ENCODE results near the gene MYO16.

The MYO16 gene

DNA sequence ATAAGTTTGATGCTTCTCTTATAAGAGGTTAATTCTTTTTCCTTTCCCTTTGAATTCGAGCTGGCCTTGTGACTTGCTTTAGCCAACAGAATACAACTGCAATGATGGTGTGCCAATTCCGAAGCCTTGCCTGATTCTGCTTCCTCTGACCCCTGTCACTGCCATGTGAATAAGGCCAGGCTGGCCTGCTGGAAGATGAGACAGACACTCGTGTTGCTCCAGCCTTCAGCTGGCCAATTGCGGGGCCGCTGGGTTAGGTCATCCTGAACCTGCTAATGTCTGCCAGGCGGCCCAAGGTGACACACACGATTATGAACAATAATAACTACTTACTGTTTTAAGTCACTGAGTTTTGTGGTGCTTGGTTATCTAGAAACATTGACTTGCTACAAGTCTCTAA, 352.0 kb downstream of the MYO16 start:
- Histone ChIP-seq H3K9me3 (ENCODE audit: control insufficient read depth, low read length) (no peaks in the 10 kb centered on the region), H3K27ac (ENCODE audit: low read length, poor library complexity, severe bottlenecking) (no peak overlapping the region), H4K8ac (ENCODE audit: low read length) (no peak overlapping the region), H3K4me1 (ENCODE audit: control insufficient read depth, insufficient read depth, low read depth, low read length) (no peaks in the 10 kb centered on the region), H3K23ac (ENCODE audit: low read length in 2 of 2) (peak overlapping the region in 1 of 2 experiments; percentile 83), H3K36me3 (ENCODE audit: control insufficient read depth in 1 of 2, insufficient read depth in 2 of 2, low read depth in 1 of 2, low read length in 2 of 2) (no peaks in the 10 kb centered on the region), H2BK15ac (ENCODE audit: low read depth, poor library complexity, severe bottlenecking) (no peak overlapping the region), H3K4ac (ENCODE audit: low read depth in 1 of 2, low read length in 2 of 2) (no peak overlapping the region), H3K9ac (ENCODE audit: low read length) (no peak overlapping the region), H3K4me2 (ENCODE audit: low read length, poor library complexity, severe bottlenecking) (no peak overlapping the region), H2AFZ (ENCODE audit: low read depth, low read length) (no peak overlapping the region), H2BK12ac (ENCODE audit: low read length in 2 of 2) (peak overlapping the region in 1 of 2 experiments; percentile 71), H2AK5ac (ENCODE audit: low read length, severe bottlenecking) (no peak overlapping the region), H3K18ac (ENCODE audit: low read depth in 1 of 2, low read length in 2 of 2) (no peak overlapping the region), H4K91ac (ENCODE audit: low read length) (no peak overlapping the region), H3K4me3 (ENCODE audit: insufficient read depth in 1 of 2, low read depth in 1 of 2, low read length in 2 of 2) (no peak overlapping the region), H3K79me1 (replicated peaks; ENCODE audit: low read length, poor library complexity, severe bottlenecking) (no peaks in the 10 kb centered on the region), H2BK120ac (ENCODE audit: low read depth, low read length) (no peak overlapping the region), H3K27me3 (ENCODE audit: control insufficient read depth in 1 of 2, insufficient read depth in 1 of 2, low read length in 2 of 2) (no peaks in the 10 kb centered on the region), H3K14ac (ENCODE audit: low read length in 2 of 2) (no peak overlapping the region), H2BK5ac (ENCODE audit: low read depth, low read length, poor library complexity, severe bottlenecking) (no peak overlapping the region)
- WGBS: 89% methylated on average over 5 of the region's 7 CpGs
- DNase-seq: no peak

DNA sequence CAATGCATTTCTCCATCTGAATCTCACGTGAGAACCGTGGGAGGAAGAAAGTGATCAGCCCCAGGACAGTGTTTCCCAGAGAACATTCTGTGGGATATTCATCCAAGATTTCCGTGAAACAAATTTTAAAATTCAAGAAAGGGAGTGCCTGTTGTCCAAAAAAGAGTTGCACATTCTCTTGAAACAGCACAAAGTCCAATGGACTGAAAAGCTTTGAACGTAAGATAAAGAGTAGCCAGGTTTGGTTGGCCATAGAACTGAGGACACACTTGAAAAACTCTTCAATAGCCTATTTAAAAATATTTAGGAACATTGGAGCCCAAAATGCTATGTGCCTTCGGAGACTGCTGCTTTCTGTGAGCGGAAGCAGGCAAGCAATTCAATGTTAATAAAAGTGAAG, 353.9 kb downstream of the MYO16 start:
- Histone ChIP-seq H3K18ac (ENCODE audit: low read depth in 1 of 2, low read length in 2 of 2) (no peak overlapping the region), H2BK12ac (ENCODE audit: low read length in 2 of 2) (no peak overlapping the region), H4K8ac (ENCODE audit: low read length) (no peak overlapping the region), H2BK5ac (ENCODE audit: low read depth, low read length, poor library complexity, severe bottlenecking) (no peak overlapping the region), H3K4ac (ENCODE audit: low read depth in 1 of 2, low read length in 2 of 2) (no peak overlapping the region), H3K4me1 (ENCODE audit: control insufficient read depth, insufficient read depth, low read depth, low read length) (no peaks in the 10 kb centered on the region), H3K79me1 (replicated peaks; ENCODE audit: low read length, poor library complexity, severe bottlenecking) (no peaks in the 10 kb centered on the region), H3K4me3 (ENCODE audit: insufficient read depth in 1 of 2, low read depth in 1 of 2, low read length in 2 of 2) (no peak overlapping the region), H3K9ac (ENCODE audit: low read length) (no peak overlapping the region), H2AK5ac (ENCODE audit: low read length, severe bottlenecking) (no peak overlapping the region), H2AFZ (ENCODE audit: low read depth, low read length) (no peak overlapping the region), H3K36me3 (ENCODE audit: control insufficient read depth in 1 of 2, insufficient read depth in 2 of 2, low read depth in 1 of 2, low read length in 2 of 2) (no peaks in the 10 kb centered on the region), H3K4me2 (ENCODE audit: low read length, poor library complexity, severe bottlenecking) (no peak overlapping the region), H4K91ac (ENCODE audit: low read length) (no peak overlapping the region), H3K27me3 (ENCODE audit: control insufficient read depth in 1 of 2, insufficient read depth in 1 of 2, low read length in 2 of 2) (no peaks in the 10 kb centered on the region), H3K14ac (ENCODE audit: low read length in 2 of 2) (no peak overlapping the region), H2BK120ac (ENCODE audit: low read depth, low read length) (no peak overlapping the region), H3K9me3 (ENCODE audit: control insufficient read depth, low read length) (no peaks in the 10 kb centered on the region), H3K23ac (ENCODE audit: low read length in 2 of 2) (no peak overlapping the region), H2BK15ac (ENCODE audit: low read depth, poor library complexity, severe bottlenecking) (no peak overlapping the region), H3K27ac (ENCODE audit: low read length, poor library complexity, severe bottlenecking) (no peak overlapping the region)
- DNase-seq: no peak
- 94% methylated on average over 6 of the region's 6 CpGs for WGBS

DNA sequence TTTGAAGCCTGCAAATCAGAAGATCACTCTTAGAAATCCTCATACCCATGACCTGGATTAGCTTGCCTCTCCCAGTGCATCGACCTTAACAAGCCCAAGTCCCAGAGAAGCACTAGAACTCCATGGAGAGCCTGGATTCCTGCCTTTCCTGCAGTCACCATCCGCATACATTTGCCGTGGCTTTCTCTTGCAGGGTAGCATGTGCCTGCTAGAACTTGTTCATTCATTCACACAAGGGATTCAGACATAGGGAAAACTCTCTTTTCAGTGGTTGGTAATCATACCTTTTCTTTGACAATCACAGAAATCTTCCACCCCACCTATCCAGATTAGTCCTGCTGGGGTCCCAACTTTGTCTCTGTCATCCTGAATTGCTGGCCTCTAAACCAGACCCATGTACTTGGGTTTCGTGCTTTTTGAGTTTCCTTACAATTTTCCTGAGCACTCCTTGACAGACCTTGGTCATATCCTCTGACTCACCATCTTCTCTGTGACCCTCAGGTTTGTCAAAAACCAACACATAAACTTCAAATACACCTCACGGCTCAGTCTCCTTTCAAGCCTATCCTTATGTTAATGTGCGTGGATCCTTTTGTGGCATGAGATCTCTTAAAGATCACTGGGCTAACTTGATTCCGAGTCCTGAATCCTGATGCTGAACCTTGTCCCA, 355.0 kb downstream of the MYO16 start:
- H3K36me3 ChIP-seq (ENCODE audit: control insufficient read depth in 1 of 2, insufficient read depth in 2 of 2, low read depth in 1 of 2, low read length in 2 of 2): no peaks in the 10 kb centered on the region
- no peak overlapping the region for H2AFZ ChIP-seq (ENCODE audit: low read depth, low read length)
- no peaks in the 10 kb centered on the region for H3K9me3 ChIP-seq (ENCODE audit: control insufficient read depth, low read length)
- no peak overlapping the region for H3K4me3 ChIP-seq (ENCODE audit: insufficient read depth in 1 of 2, low read depth in 1 of 2, low read length in 2 of 2)
- H2BK120ac ChIP-seq (ENCODE audit: low read depth, low read length): no peak overlapping the region
- no peak overlapping the region for H4K8ac ChIP-seq (ENCODE audit: low read length)
- no peak overlapping the region for H3K18ac ChIP-seq (ENCODE audit: low read depth in 1 of 2, low read length in 2 of 2)
- H3K4me1 ChIP-seq (ENCODE audit: control insufficient read depth, insufficient read depth, low read depth, low read length): no peaks in the 10 kb centered on the region
- H3K79me1 ChIP-seq (replicated peaks; ENCODE audit: low read length, poor library complexity, severe bottlenecking): no peaks in the 10 kb centered on the region
- no peak overlapping the region for H4K91ac ChIP-seq (ENCODE audit: low read length)
- no peak overlapping the region for H3K27ac ChIP-seq (ENCODE audit: low read length, poor library complexity, severe bottlenecking)
- no peak overlapping the region for H2BK5ac ChIP-seq (ENCODE audit: low read depth, low read length, poor library complexity, severe bottlenecking)
- H3K9ac ChIP-seq (ENCODE audit: low read length): no peak overlapping the region
- no peak overlapping the region for H2BK12ac ChIP-seq (ENCODE audit: low read length in 2 of 2)
- no peak for DNase-seq
- H2BK15ac ChIP-seq (ENCODE audit: low read depth, poor library complexity, severe bottlenecking): no peak overlapping the region
- no peak overlapping the region for H3K23ac ChIP-seq (ENCODE audit: low read length in 2 of 2)
- WGBS: 93% methylated on average over 7 of the region's 7 CpGs
- no peak overlapping the region for H3K4ac ChIP-seq (ENCODE audit: low read depth in 1 of 2, low read length in 2 of 2)
- H3K27me3 ChIP-seq (ENCODE audit: control insufficient read depth in 1 of 2, insufficient read depth in 1 of 2, low read length in 2 of 2): no peaks in the 10 kb centered on the region
- no peak overlapping the region for H3K14ac ChIP-seq (ENCODE audit: low read length in 2 of 2)
- no peak overlapping the region for H3K4me2 ChIP-seq (ENCODE audit: low read length, poor library complexity, severe bottlenecking)
- H2AK5ac ChIP-seq (ENCODE audit: low read length, severe bottlenecking): no peak overlapping the region

DNA sequence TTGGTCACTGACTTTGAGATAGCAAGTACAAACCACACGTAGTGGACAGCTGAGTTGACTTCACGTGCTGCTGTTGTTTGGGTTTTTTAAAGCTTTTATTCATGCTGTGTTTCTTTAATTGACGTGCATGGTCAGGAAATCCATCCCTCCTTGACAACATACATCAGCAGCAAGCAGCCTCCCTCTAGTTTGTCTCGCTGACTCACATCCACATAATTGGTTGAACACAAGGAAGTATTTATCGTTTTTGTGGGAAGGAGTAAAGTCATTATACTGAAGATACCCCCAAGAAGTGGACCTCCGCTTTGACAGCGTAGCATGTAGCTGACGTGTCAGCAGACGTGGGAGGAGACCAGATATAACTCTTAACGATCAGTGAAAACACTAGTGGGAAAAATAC, 355.8 kb downstream of the MYO16 start:
- Histone ChIP-seq H3K4ac (ENCODE audit: low read depth in 1 of 2, low read length in 2 of 2) (no peak overlapping the region), H3K36me3 (ENCODE audit: control insufficient read depth in 1 of 2, insufficient read depth in 2 of 2, low read depth in 1 of 2, low read length in 2 of 2) (no peaks in the 10 kb centered on the region)

More for the DNA sequence above, 355.8 kb downstream of the MYO16 start:
- H3K4me3 ChIP-seq (ENCODE audit: insufficient read depth in 1 of 2, low read depth in 1 of 2, low read length in 2 of 2): no peak overlapping the region
- H3K4me1 ChIP-seq (ENCODE audit: control insufficient read depth, insufficient read depth, low read depth, low read length): no peaks in the 10 kb centered on the region
- H2BK12ac ChIP-seq (ENCODE audit: low read length in 2 of 2): no peak overlapping the region
- H4K91ac ChIP-seq (ENCODE audit: low read length): no peak overlapping the region
- H2BK5ac ChIP-seq (ENCODE audit: low read depth, low read length, poor library complexity, severe bottlenecking): no peak overlapping the region
- H3K14ac ChIP-seq (ENCODE audit: low read length in 2 of 2): no peak overlapping the region
- H2AFZ ChIP-seq (ENCODE audit: low read depth, low read length): no peak overlapping the region
- H3K27ac ChIP-seq (ENCODE audit: low read length, poor library complexity, severe bottlenecking): no peak overlapping the region
- WGBS: 98% methylated on average over 8 of the region's 10 CpGs
- no peak overlapping the region for H3K4me2 ChIP-seq (ENCODE audit: low read length, poor library complexity, severe bottlenecking)
- no peak overlapping the region for H3K18ac ChIP-seq (ENCODE audit: low read depth in 1 of 2, low read length in 2 of 2)
- DNase-seq: no peak
- no peaks in the 10 kb centered on the region for H3K27me3 ChIP-seq (ENCODE audit: control insufficient read depth in 1 of 2, insufficient read depth in 1 of 2, low read length in 2 of 2)
- no peak overlapping the region for H2BK120ac ChIP-seq (ENCODE audit: low read depth, low read length)
- H2AK5ac ChIP-seq (ENCODE audit: low read length, severe bottlenecking): no peak overlapping the region
- no peak overlapping the region for H4K8ac ChIP-seq (ENCODE audit: low read length)
- H3K79me1 ChIP-seq (replicated peaks; ENCODE audit: low read length, poor library complexity, severe bottlenecking): no peaks in the 10 kb centered on the region
- no peaks in the 10 kb centered on the region for H3K9me3 ChIP-seq (ENCODE audit: control insufficient read depth, low read length)
- H3K9ac ChIP-seq (ENCODE audit: low read length): no peak overlapping the region
- no peak overlapping the region for H3K23ac ChIP-seq (ENCODE audit: low read length in 2 of 2)
- H2BK15ac ChIP-seq (ENCODE audit: low read depth, poor library complexity, severe bottlenecking): no peak overlapping the region
